Esophagus (tissue), 2 donors: Measurements from ENCODE around the gene PDS5B. TPM values are rescaled to one million over a fixed set of nuclear protein-coding genes. Genes with fewer than 3 reads are reported as not detected.
"Not testable (repeated sequence)": the region's sequence is repeated elsewhere in the genome, so short reads cannot be mapped to it uniquely, and the experiment has no call there.

Source experiments
- H3K27ac ChIP-seq, 2 donors: one replicate each; pipeline ENCODE4 v1.5.1; 2013; ENCODE audit warnings: low read depth in 2 of 2, mild to moderate bottlenecking in 2 of 2, inconsistent platforms in 1 of 2, low read length in 1 of 2, moderate library complexity in 1 of 2
- H3K27me3 ChIP-seq, 2 donors: one replicate each; pipeline ENCODE4 v1.6.1; 2013; ENCODE audit warnings: low read length in 2 of 2, control low read depth in 1 of 2, mild to moderate bottlenecking in 1 of 2; ENCODE audit not compliant: insufficient read depth in 2 of 2, control insufficient read depth in 1 of 2
- H3K36me3 ChIP-seq, 2 donors: one replicate each; pipeline ENCODE4 v1.6.1; 2013; ENCODE audit warnings: low read length in 1 of 2; ENCODE audit not compliant: control insufficient read depth in 2 of 2, insufficient read depth in 2 of 2
- H3K4me1 ChIP-seq, 2 donors: one replicate each; pipeline ENCODE4 v1.6.1; 2013; ENCODE audit warnings: low read length in 1 of 2; ENCODE audit not compliant: control insufficient read depth in 2 of 2, insufficient read depth in 2 of 2
- H3K4me3 ChIP-seq, 2 donors: one replicate each; pipeline ENCODE4 v1.5.1; 2013; ENCODE audit warnings: low read length in 2 of 2, mild to moderate bottlenecking in 2 of 2, low read depth in 1 of 2, moderate library complexity in 1 of 2
- H3K9me3 ChIP-seq, 2 donors: one replicate each; pipeline ENCODE4 v1.6.1; 2013; ENCODE audit warnings: mild to moderate bottlenecking in 2 of 2, low read depth in 1 of 2, low read length in 1 of 2, moderate library complexity in 1 of 2; ENCODE audit not compliant: control insufficient read depth in 2 of 2, insufficient read depth in 1 of 2
- WGBS, 2 donors: extraction: QIAGEN DNeasy Blood & Tissue Kit; methylation state at CpG; one replicate each; pipeline ENCODE4 v1.1.7; 2013; 5-methylcytosine and 5-hydroxymethylcytosine counted together
- polyA plus RNA-seq, 2 donors: library from polyadenylated mRNA; stranded (reverse); fragments of 200-250 nt; gene quantifications; one replicate each; pipeline ENCODE4 v1.2.3, GENCODE V29; 2013
- donor health status: healthy with polysubstance abuse.
- donor health status: Bipolar disorder and iron deficiency.

Gene PDS5B
- polyA plus RNA-seq, 2 donors: 2.5 to 3.8 TPM

GRCh38 chr13:32716201-32716600, 129.9 kb downstream of the PDS5B start:
- 92 to 99% methylated on average over 18 to 21 of the region's 21 CpGs for WGBS, 2 donors
- not testable (repeated sequence) for H3K36me3 ChIP-seq, H3K4me3 ChIP-seq, H3K4me1 ChIP-seq, H3K27me3 ChIP-seq, H3K27ac ChIP-seq, H3K9me3 ChIP-seq

- H3K4me3 ChIP-seq: no peak overlapping the region
- peak overlapping the region in 1 of 2 donors; percentile 37 for H3K27ac ChIP-seq
- H3K36me3 ChIP-seq: peaks cover 0 to 5% of the 10 kb centered on the region in 2 donors
- H3K27me3 ChIP-seq: no peaks in the 10 kb centered on the region
- 70 to 95% methylated on average over 2 of the region's 2 CpGs for WGBS, 2 donors
- H3K9me3 ChIP-seq: no peaks in the 10 kb centered on the region
- H3K4me1 ChIP-seq: no peaks in the 10 kb centered on the region
Measured at GRCh38 chr13:32720026-32720425, 133.8 kb downstream of the PDS5B start.

- not testable (repeated sequence) for H3K9me3 ChIP-seq, H3K4me1 ChIP-seq, H3K27me3 ChIP-seq, H3K36me3 ChIP-seq, H3K27ac ChIP-seq, H3K4me3 ChIP-seq
- 94 to 98% methylated on average over 48 to 56 of the region's 58 CpGs for WGBS, 2 donors
Measured at GRCh38 chr13:32721131-32722034, 135.1 kb downstream of the PDS5B start.

- Histone ChIP-seq H3K4me3 (no peak overlapping the region), H3K27me3 (no peaks in the 10 kb centered on the region), H3K4me1 (no peaks in the 10 kb centered on the region), H3K36me3 (no peaks in the 10 kb centered on the region), H3K27ac (no peak overlapping the region), H3K9me3 (no peaks in the 10 kb centered on the region)
- WGBS, 2 donors: 94 to 100% methylated on average over 2 of the region's 2 CpGs
Measured at GRCh38 chr13:32722340-32722739, 136.1 kb downstream of the PDS5B start.

- Histone ChIP-seq H3K4me1 (no peaks in the 10 kb centered on the region), H3K27ac (no peak overlapping the region), H3K4me3 (no peak overlapping the region), H3K27me3 (no peaks in the 10 kb centered on the region), H3K9me3 (no peaks in the 10 kb centered on the region), H3K36me3 (no peaks in the 10 kb centered on the region)
- WGBS, 2 donors: 81% methylated on average over 3 of the region's 3 CpGs
Measured at GRCh38 chr13:32723987-32724386, 137.7 kb downstream of the PDS5B start.

- no peaks in the 10 kb centered on the region for H3K36me3 ChIP-seq
- H3K27ac ChIP-seq: no peak overlapping the region
- no peaks in the 10 kb centered on the region for H3K4me1 ChIP-seq
- H3K9me3 ChIP-seq: no peaks in the 10 kb centered on the region
- no peak overlapping the region for H3K4me3 ChIP-seq
- 90 to 91% methylated on average over 4 of the region's 4 CpGs for WGBS, 2 donors
- no peaks in the 10 kb centered on the region for H3K27me3 ChIP-seq
Measured at GRCh38 chr13:32726374-32727037, 140.3 kb downstream of the PDS5B start.

GRCh38 chr13:32728327-32728726, 142.1 kb downstream of the PDS5B start:
- WGBS, 2 donors: 71 to 86% methylated on average over 3 of the region's 3 CpGs
- Histone ChIP-seq H3K36me3 (no peaks in the 10 kb centered on the region), H3K4me3 (no peak overlapping the region), H3K27ac (no peak overlapping the region), H3K27me3 (no peaks in the 10 kb centered on the region), H3K4me1 (no peaks in the 10 kb centered on the region), H3K9me3 (no peaks in the 10 kb centered on the region)

- not testable (repeated sequence) for H3K27ac ChIP-seq, H3K4me1 ChIP-seq, H3K4me3 ChIP-seq, H3K9me3 ChIP-seq, H3K27me3 ChIP-seq, H3K36me3 ChIP-seq
Measured at GRCh38 chr13:32729097-32729496, 142.8 kb downstream of the PDS5B start.

- Histone ChIP-seq H3K4me3 (no peak overlapping the region), H3K36me3 (peaks cover 0 to 3% of the 10 kb centered on the region in 2 donors), H3K4me1 (no peaks in the 10 kb centered on the region), H3K27me3 (no peaks in the 10 kb centered on the region), H3K27ac (no peak overlapping the region), H3K9me3 (no peaks in the 10 kb centered on the region)
- WGBS, 2 donors: 57 to 71% methylated on average over 3 of the region's 3 CpGs
Measured at GRCh38 chr13:32731074-32731473, 144.8 kb downstream of the PDS5B start.

- peaks cover 0 to 3% of the 10 kb centered on the region in 2 donors for H3K36me3 ChIP-seq
- H3K4me3 ChIP-seq: no peak overlapping the region
- WGBS, 2 donors: 22 to 42% methylated on average over 2 of the region's 2 CpGs
- no peak overlapping the region for H3K27ac ChIP-seq
- H3K4me1 ChIP-seq: no peaks in the 10 kb centered on the region
- H3K9me3 ChIP-seq: no peaks in the 10 kb centered on the region
- H3K27me3 ChIP-seq: no peaks in the 10 kb centered on the region
Measured at GRCh38 chr13:32731576-32731975, 145.3 kb downstream of the PDS5B start.
